SK-N-MC (cell line): ENCODE results near the gene GALNT7.

Experiments used
- DNase-seq: peaks from one replicate; pipeline ENCODE4 v3.0.0-alpha.2; 2011; ENCODE audit warnings: low read depth, low spot score
- H3K27ac ChIP-seq: fragments of 200-600 bp; sonication (generic); 2 replicates; pipeline ENCODE4 v1.5.1; 2016; ENCODE audit warnings: mixed run types
- H3K36me3 ChIP-seq: fragments of 200-600 bp; sonication (generic); 2 replicates; pipeline ENCODE4 v1.6.1; 2017; ENCODE audit warnings: antibody characterized with exemption, low read length, mixed read lengths; ENCODE audit not compliant: insufficient read depth
- H3K4me3 ChIP-seq: fragments of 200-600 bp; sonication (generic); 2 replicates; pipeline ENCODE4 v1.5.1; 2016
- H3K9ac ChIP-seq: fragments of 200-600 bp; sonication (generic); 2 replicates; pipeline ENCODE4 v1.8.0; 2017; ENCODE audit warnings: mixed run types, mixed read lengths; ENCODE audit not compliant: insufficient read length
- H3K9me3 ChIP-seq: fragments of 200-600 bp; sonication (generic); 2 replicates; pipeline ENCODE4 v1.6.1; 2017; ENCODE audit warnings: low read depth, mild to moderate bottlenecking, antibody characterized with exemption, low read length, moderate library complexity, mixed read lengths
- EZH2 ChIP-seq: fragments of 200-600 bp; sonication (generic); IDR thresholded peaks from one replicate; pipeline ENCODE4 v1.6.1; 2017; ENCODE audit warnings: antibody characterized with exemption
- FOXP2 ChIP-seq: optimal IDR thresholded peaks from 2 replicates; pipeline ENCODE3; 2011; ENCODE audit warnings: mild to moderate bottlenecking, moderate library complexity; ENCODE audit not compliant: insufficient read depth; ENCODE audit errors: extremely low read length, control extremely low read depth
- POLR2AphosphoS5 ChIP-seq: IDR thresholded peaks from 2 replicates; pipeline ENCODE4 v1.6.1; 2012; ENCODE audit warnings: mild to moderate bottlenecking, low read depth, low read length, borderline replicate concordance

GALNT7 gene

GRCh38 chr4:173237762-173238161 is 69.2 kb downstream of the GALNT7 start:
- Histone ChIP-seq H3K36me3 (peaks cover 22% of the 10 kb centered on the region), H3K9ac (peak overlapping the region; percentile 55), H3K9me3 (peaks cover 4% of the 10 kb centered on the region; the same call in 1 of the 2 replicates), H3K27ac (peak overlapping the region; percentile 97), H3K4me3 (peak overlapping the region; percentile 69)
- peak; percentile 85 for DNase-seq
- no peak for TF ChIP-seq EZH2
- no peak for TF ChIP-seq FOXP2
- TF ChIP-seq POLR2AphosphoS5 = peak; percentile 48; the same call in 1 of the 2 replicates

- DNase-seq = no peak
Observed at GRCh38 chr4:173240696-173241095, 72.1 kb downstream of the GALNT7 start.

GRCh38 chr4:173242466-173243250 is 74.0 kb downstream of the GALNT7 start:
- DNase-seq = no peak
- no peaks in the 10 kb centered on the region for H3K9me3 ChIP-seq
- H3K4me3 ChIP-seq = no peak overlapping the region
- H3K27ac ChIP-seq = no peak overlapping the region
- H3K36me3 ChIP-seq = 0 out of 2 replicates have a peak, but pooled peaks cover 4% of the 10 kb centered on the region
- no peak overlapping the region for H3K9ac ChIP-seq
- TF ChIP-seq FOXP2 = no peak
- no peak for TF ChIP-seq POLR2AphosphoS5
- no peak for TF ChIP-seq EZH2

More at GRCh38 chr4:173240696-173241095, 72.1 kb downstream of the GALNT7 start:
- Histone ChIP-seq H3K9ac (no peak overlapping the region), H3K27ac (no peak overlapping the region), H3K9me3 (no peaks in the 10 kb centered on the region), H3K4me3 (no peak overlapping the region), H3K36me3 (no peaks in the 10 kb centered on the region)
- TF ChIP-seq POLR2AphosphoS5 (no peak), FOXP2 (no peak), EZH2 (no peak)

GRCh38 chr4:173243321-173243720 is 74.7 kb downstream of the GALNT7 start:
- Histone ChIP-seq H3K9me3 (no peaks in the 10 kb centered on the region), H3K4me3 (no peak overlapping the region), H3K9ac (no peak overlapping the region), H3K36me3 (peaks cover 11% of the 10 kb centered on the region; the same call in 1 of the 2 replicates), H3K27ac (no peak overlapping the region)
- no peak for DNase-seq
- no peak for TF ChIP-seq POLR2AphosphoS5
- TF ChIP-seq FOXP2 = no peak
- no peak for TF ChIP-seq EZH2

GRCh38 chr4:173243917-173244658 is 75.5 kb downstream of the GALNT7 start:
- Histone ChIP-seq H3K36me3 (peaks cover 12% of the 10 kb centered on the region; the same call in 1 of the 2 replicates), H3K27ac (no peak overlapping the region), H3K9ac (no peak overlapping the region), H3K4me3 (no peak overlapping the region), H3K9me3 (no peaks in the 10 kb centered on the region)
- no peak for DNase-seq
- TF ChIP-seq POLR2AphosphoS5 (no peak), EZH2 (no peak), FOXP2 (no peak)

- Histone ChIP-seq H3K9ac (no peak overlapping the region), H3K4me3 (no peak overlapping the region), H3K9me3 (no peaks in the 10 kb centered on the region), H3K27ac (no peak overlapping the region), H3K36me3 (peaks cover 12% of the 10 kb centered on the region; the same call in 1 of the 2 replicates)
- TF ChIP-seq POLR2AphosphoS5 (no peak), FOXP2 (no peak), EZH2 (no peak)
- no peak for DNase-seq
Observed at GRCh38 chr4:173245952-173246351, 77.3 kb downstream of the GALNT7 start.

- DNase-seq = no peak
- Histone ChIP-seq H3K36me3 (peaks cover 12% of the 10 kb centered on the region; the same call in 1 of the 2 replicates), H3K9ac (no peak overlapping the region), H3K27ac (no peak overlapping the region), H3K4me3 (no peak overlapping the region), H3K9me3 (no peaks in the 10 kb centered on the region)
- TF ChIP-seq FOXP2 (no peak), POLR2AphosphoS5 (no peak), EZH2 (no peak)
Observed at GRCh38 chr4:173246719-173247118, 78.1 kb downstream of the GALNT7 start.

GRCh38 chr4:173247321-173247720 is 78.7 kb downstream of the GALNT7 start:
- Histone ChIP-seq H3K36me3 (peaks cover 12% of the 10 kb centered on the region; the same call in 1 of the 2 replicates), H3K9me3 (no peaks in the 10 kb centered on the region), H3K4me3 (no peak overlapping the region), H3K9ac (no peak overlapping the region), H3K27ac (no peak overlapping the region)
- TF ChIP-seq POLR2AphosphoS5 = no peak
- no peak for TF ChIP-seq EZH2
- no peak for TF ChIP-seq FOXP2
- no peak for DNase-seq
